ENCODE measurements around the gene THAP2. TPM values are rescaled to one million over a fixed set of nuclear protein-coding genes. Genes with fewer than 3 reads are reported as not detected.

THAP2 gene
- total RNA-seq, 5 donors from 2014 or later (not counting 1 experiment from before 2014, with no cell fraction given): 8.3 to 23.1 (median 8.6) TPM

GRCh38 chr12:71662849-71663560 lies 1.1 kb upstream of the THAP2 start:
- Mint-ChIP-seq H3K4me3 (peak overlapping the region; percentile 93 to 100 (median 98)), H3K36me3 (peaks cover 31% of the 10 kb centered on the region), H3K27me3 (no peaks in the 10 kb centered on the region), H3K9me3 (peaks cover 0 to 4% (median 0%) of the 10 kb centered on the region in 3 donors), H3K4me1 (peaks cover 57 to 61% (median 60%) of the 10 kb centered on the region in 3 donors), H3K27ac (peak overlapping the region; percentile 93 to 99)
- H3K27ac ChIP-seq (ENCODE audit: low read length): peak overlapping the region; percentile 98
- H3K4me3 ChIP-seq (ENCODE audit: control insufficient read depth in 1 of 2, extremely low read depth in 1 of 2, low read length in 1 of 2): peak overlapping the region; percentile 82 to 99
- H3K4me1 ChIP-seq (ENCODE audit: control insufficient read depth in 1 of 2, extremely low read depth in 1 of 2, insufficient read depth in 2 of 2, low read length in 2 of 2): peaks cover 12 to 23% of the 10 kb centered on the region in 2 experiments
- ATAC-seq (replicated peaks in 1 of 4) (peak; percentile 39 to 58 (median 46)), DNase-seq (peak; percentile 49 to 87 (median 76))
- CTCF ChIA-PET: interaction anchor here (0.8 to 3.5 kb wide), 10 partner anchors 18 to 91 kb away, joined by 3 to 46 read pairs (median 3); partner anchors contain the start of genes RAB21 (in 2 of the 2) and TMEM19 (in 1 of the 2)
- no peaks in the 10 kb centered on the region for H3K27me3 ChIP-seq (replicated peaks in 1 of 2; ENCODE audit: control insufficient read depth in 2 of 2, extremely low read depth in 1 of 2, insufficient read depth in 2 of 2, low read length in 1 of 2)
- H3K36me3 ChIP-seq (ENCODE audit: control insufficient read depth in 2 of 2, extremely low read depth in 1 of 2, insufficient read depth in 1 of 2, low read length in 1 of 2): peaks cover 0 to 22% of the 10 kb centered on the region in 2 donors
- WGBS (ENCODE audit: insufficient coverage): under 1% methylated on average over 53 of the region's 53 CpGs
- H3K9me3 ChIP-seq: no peaks in the 10 kb centered on the region
- POLR2A ChIA-PET: interaction anchor here (0.5 to 3.2 kb wide), 19 partner anchors 10 to 214 kb away, joined by 3 to 57 read pairs (median 4); partner anchors contain the start of genes TMEM19 (in 2 of the 2), RAB21 (in 1 of the 2) and TBC1D15 (in 1 of the 2)

DNA sequence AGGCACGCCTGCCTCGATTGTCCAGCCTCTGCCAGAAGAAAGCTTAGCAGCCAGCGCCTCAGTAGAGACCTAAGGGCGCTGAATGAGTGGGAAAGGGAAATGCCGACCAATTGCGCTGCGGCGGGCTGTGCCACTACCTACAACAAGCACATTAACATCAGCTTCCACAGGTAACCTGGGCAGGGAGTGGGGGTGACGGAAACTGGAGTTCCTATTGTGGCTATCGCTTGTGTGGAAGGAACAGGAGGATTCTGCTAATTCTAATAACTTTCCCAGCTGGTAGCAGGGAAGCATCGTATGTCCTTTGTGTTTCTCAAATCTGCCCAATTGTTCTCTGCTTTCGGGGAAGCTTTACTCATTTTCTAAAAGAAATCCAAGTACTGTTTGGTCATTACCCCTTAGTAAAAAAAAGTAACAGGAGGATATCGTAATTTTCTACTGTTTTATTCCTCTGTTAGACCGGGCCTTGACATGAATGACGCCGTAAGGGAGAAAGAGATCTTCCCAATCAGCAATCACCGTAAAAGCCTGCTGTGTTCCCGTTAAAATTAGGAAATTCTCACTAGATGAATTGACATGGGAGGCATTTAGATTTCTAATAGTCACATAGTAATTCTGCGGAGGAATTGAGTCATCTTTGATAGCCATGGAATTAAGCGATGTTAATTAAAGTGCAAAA lies 449 bp downstream of the THAP2 start:
- peaks cover 0 to 4% (median 0%) of the 10 kb centered on the region in 3 donors for H3K9me3 Mint-ChIP-seq
- DNase-seq: no peak
- ChIA-PET CTCF (interaction anchor here (0.5 to 3.5 kb wide), 9 partner anchors 20 to 182 kb away, joined by 3 to 46 read pairs (median 4); partner anchors contain the start of gene TMEM19 (in 2 of the 2)), POLR2A (interaction anchor here (1.0 to 3.2 kb wide), 8 partner anchors 16 to 175 kb away, joined by 3 to 57 read pairs (median 7); partner anchors contain the start of genes RAB21 (in 2 of the 2), TMEM19 (in 2 of the 2) and TBC1D15 (in 1 of the 2))
- H3K4me3 ChIP-seq (ENCODE audit: control insufficient read depth in 1 of 2, extremely low read depth in 1 of 2, low read length in 1 of 2): peak overlapping the region; percentile 82 to 99
- H3K36me3 Mint-ChIP-seq: peaks cover 19% of the 10 kb centered on the region
- H3K27ac Mint-ChIP-seq: peak overlapping the region; percentile 93 to 99
- H3K27ac ChIP-seq (ENCODE audit: low read length): peak overlapping the region; percentile 98
- no peaks in the 10 kb centered on the region for H3K9me3 ChIP-seq
- peak; percentile 18 to 23 (median 20) for ATAC-seq (replicated peaks in 1 of 4)
- 0% methylated on average over 1 of the region's 20 CpGs for WGBS (ENCODE audit: insufficient coverage)
- H3K27me3 ChIP-seq (replicated peaks in 1 of 2; ENCODE audit: control insufficient read depth in 2 of 2, extremely low read depth in 1 of 2, insufficient read depth in 2 of 2, low read length in 1 of 2): no peaks in the 10 kb centered on the region
- H3K4me1 ChIP-seq (ENCODE audit: control insufficient read depth in 1 of 2, extremely low read depth in 1 of 2, insufficient read depth in 2 of 2, low read length in 2 of 2): peaks cover 12 to 23% of the 10 kb centered on the region in 2 experiments
- no peaks in the 10 kb centered on the region for H3K27me3 Mint-ChIP-seq
- peaks cover 50 to 57% (median 52%) of the 10 kb centered on the region in 3 donors for H3K4me1 Mint-ChIP-seq
- H3K36me3 ChIP-seq (ENCODE audit: control insufficient read depth in 2 of 2, extremely low read depth in 1 of 2, insufficient read depth in 1 of 2, low read length in 1 of 2): peaks cover 0 to 7% of the 10 kb centered on the region in 2 donors
- peak overlapping the region; percentile 93 to 100 (median 98) for H3K4me3 Mint-ChIP-seq

DNA sequence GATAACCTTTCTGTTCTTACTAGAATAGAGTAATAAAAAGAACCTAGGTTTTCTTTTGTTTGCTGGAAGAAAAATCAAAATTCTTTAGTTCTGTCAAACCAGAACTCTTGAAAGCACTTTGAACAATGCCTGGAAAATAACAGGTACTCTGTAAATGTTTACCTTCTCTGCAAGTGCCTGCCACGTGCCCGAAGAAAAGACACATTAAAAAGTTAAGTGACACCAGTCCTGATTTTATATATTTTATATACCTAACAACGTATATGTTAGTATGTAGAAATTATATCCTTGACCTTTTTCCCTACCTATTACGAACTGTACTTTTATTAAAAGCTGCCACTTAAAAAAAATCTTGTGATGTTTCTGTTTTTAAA lies 976 bp downstream of the THAP2 start:
- peaks cover 0 to 3% of the 10 kb centered on the region in 2 donors for H3K36me3 ChIP-seq (ENCODE audit: control insufficient read depth in 2 of 2, extremely low read depth in 1 of 2, insufficient read depth in 1 of 2, low read length in 1 of 2)

DNA sequence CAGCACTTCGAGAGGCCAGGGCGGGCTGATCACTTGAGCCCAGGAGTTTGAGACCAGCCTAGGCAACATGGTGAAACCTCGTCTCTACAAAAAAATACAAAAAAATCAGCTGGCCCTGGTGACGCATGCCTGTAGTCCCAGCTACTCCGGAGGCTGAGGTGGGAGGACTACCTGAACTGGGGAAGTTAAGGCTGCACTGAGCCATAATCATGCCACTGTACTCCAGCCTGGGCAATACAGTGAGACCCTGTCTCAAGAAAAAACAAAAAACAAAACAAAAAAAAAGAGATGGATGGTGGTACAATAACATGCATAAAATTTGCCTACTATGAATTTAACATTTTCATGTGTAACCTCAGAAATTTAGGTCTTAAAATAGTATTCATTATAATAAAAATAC lies 2.2 kb downstream of the THAP2 start:
- ChIA-PET CTCF (interaction anchor here in 1 of 2 donors (1.8 kb wide), 1 partner anchor 19 kb away, joined by 4 read pairs; no protein-coding TSS in a partner anchor), POLR2A (interaction anchor here in 1 of 2 donors (0.7 kb wide), 1 partner anchor 19 kb away, joined by 3 read pairs; no protein-coding TSS in a partner anchor)
- H3K36me3 Mint-ChIP-seq: peaks cover 16% of the 10 kb centered on the region
- DNase-seq (no peak), ATAC-seq (replicated peaks in 1 of 4) (no peak)
- 100% methylated on average over 1 of the region's 5 CpGs for WGBS (ENCODE audit: insufficient coverage)
- Histone ChIP-seq H3K27me3 (replicated peaks in 1 of 2; ENCODE audit: control insufficient read depth in 2 of 2, extremely low read depth in 1 of 2, insufficient read depth in 2 of 2, low read length in 1 of 2) (no peaks in the 10 kb centered on the region), H3K4me3 (ENCODE audit: control insufficient read depth in 1 of 2, extremely low read depth in 1 of 2, low read length in 1 of 2) (no peak overlapping the region), H3K4me1 (ENCODE audit: control insufficient read depth in 1 of 2, extremely low read depth in 1 of 2, insufficient read depth in 2 of 2, low read length in 2 of 2) (peaks cover 6 to 17% of the 10 kb centered on the region in 2 experiments), H3K9me3 (no peaks in the 10 kb centered on the region), H3K36me3 (ENCODE audit: control insufficient read depth in 2 of 2, extremely low read depth in 1 of 2, insufficient read depth in 1 of 2, low read length in 1 of 2) (no peaks in the 10 kb centered on the region), H3K27ac (ENCODE audit: low read length) (peak overlapping the region; percentile 98)
- peak overlapping the region; percentile 93 to 99 for H3K27ac Mint-ChIP-seq
- H3K4me1 Mint-ChIP-seq: peaks cover 41 to 51% (median 42%) of the 10 kb centered on the region in 3 donors
- no peaks in the 10 kb centered on the region for H3K27me3 Mint-ChIP-seq
- H3K4me3 Mint-ChIP-seq: no peak overlapping the region
- peaks cover 0 to 4% (median 0%) of the 10 kb centered on the region in 3 donors for H3K9me3 Mint-ChIP-seq

More for the DNA sequence above, 976 bp downstream of the THAP2 start:
- H3K27me3 ChIP-seq (replicated peaks in 1 of 2; ENCODE audit: control insufficient read depth in 2 of 2, extremely low read depth in 1 of 2, insufficient read depth in 2 of 2, low read length in 1 of 2): no peaks in the 10 kb centered on the region
- H3K27ac ChIP-seq (ENCODE audit: low read length): peak overlapping the region; percentile 98
- Mint-ChIP-seq H3K27ac (peak overlapping the region; percentile 93 to 99), H3K36me3 (peaks cover 16% of the 10 kb centered on the region), H3K9me3 (peaks cover 0 to 4% (median 0%) of the 10 kb centered on the region in 3 donors), H3K4me1 (peaks cover 46 to 53% (median 48%) of the 10 kb centered on the region in 3 donors), H3K27me3 (no peaks in the 10 kb centered on the region), H3K4me3 (peak overlapping the region; percentile 93 to 100 (median 98))
- H3K4me3 ChIP-seq (ENCODE audit: control insufficient read depth in 1 of 2, extremely low read depth in 1 of 2, low read length in 1 of 2): peak overlapping the region; percentile 82 to 99
- ChIA-PET CTCF (interaction anchor here in 1 of 2 donors (1.2 to 3.0 kb wide), 3 partner anchors 20 to 28 kb away, joined by 4 to 46 read pairs (median 14); partner anchors contain the start of gene TMEM19), POLR2A (interaction anchor here (0.5 to 1.0 kb wide), 3 partner anchors 17 to 89 kb away, joined by 3 to 4 read pairs (median 3); partner anchors contain the start of genes RAB21 (in 1 of the 2) and TMEM19 (in 1 of the 2))
- peak in 1 of 35 experiments; percentile 14 for DNase-seq
- no CpG with 5 or more reads among the region's 4 CpGs for WGBS (ENCODE audit: insufficient coverage)
- H3K9me3 ChIP-seq: no peaks in the 10 kb centered on the region
- no peak for ATAC-seq (replicated peaks in 1 of 4)
- peaks cover 12 to 23% of the 10 kb centered on the region in 2 experiments for H3K4me1 ChIP-seq (ENCODE audit: control insufficient read depth in 1 of 2, extremely low read depth in 1 of 2, insufficient read depth in 2 of 2, low read length in 2 of 2)

GRCh38 chr12:71671311-71671710 lies 7.2 kb downstream of the THAP2 start:
- H3K36me3 Mint-ChIP-seq: peaks cover 12% of the 10 kb centered on the region
- H3K27me3 Mint-ChIP-seq: no peaks in the 10 kb centered on the region
- no peaks in the 10 kb centered on the region for H3K27me3 ChIP-seq (replicated peaks in 1 of 2; ENCODE audit: control insufficient read depth in 2 of 2, extremely low read depth in 1 of 2, insufficient read depth in 2 of 2, low read length in 1 of 2)
- no peak for DNase-seq
- H3K9me3 Mint-ChIP-seq: peaks cover 0 to 4% (median 0%) of the 10 kb centered on the region in 3 donors
- peak overlapping the region in 1 of 2 donors; percentile 5 for H3K27ac Mint-ChIP-seq
- POLR2A ChIA-PET: no interaction called here
- H3K4me1 ChIP-seq (ENCODE audit: control insufficient read depth in 1 of 2, extremely low read depth in 1 of 2, insufficient read depth in 2 of 2, low read length in 2 of 2): no peaks in the 10 kb centered on the region
- H3K9me3 ChIP-seq: no peaks in the 10 kb centered on the region
- no peak overlapping the region for H3K4me3 Mint-ChIP-seq
- no peak for ATAC-seq (replicated peaks in 1 of 4)
- CTCF ChIA-PET: no interaction called here
- H3K4me3 ChIP-seq (ENCODE audit: control insufficient read depth in 1 of 2, extremely low read depth in 1 of 2, low read length in 1 of 2): no peak overlapping the region
- H3K36me3 ChIP-seq (ENCODE audit: control insufficient read depth in 2 of 2, extremely low read depth in 1 of 2, insufficient read depth in 1 of 2, low read length in 1 of 2): no peaks in the 10 kb centered on the region
- peaks cover 20 to 30% (median 21%) of the 10 kb centered on the region in 3 donors for H3K4me1 Mint-ChIP-seq
- no peak overlapping the region for H3K27ac ChIP-seq (ENCODE audit: low read length)

Data from T-cell (primary cell).